Peyer's patch (tissue), 4 donors: ENCODE measurements around the gene RIMBP2.

Source experiments
- CTCF ChIP-seq, 6 experiments: fragments of 450-650 bp in 4 of 6; fragments of 200-600 bp in 2 of 6; sonication (generic) in 1 of 6; IDR thresholded peaks; one replicate each; pipeline ENCODE4 v1.5.1; 2017 to 2019; ENCODE audit warnings: antibody characterized with exemption in 6 of 6, mild to moderate bottlenecking in 3 of 6, moderate library complexity in 1 of 6
- POLR2A ChIP-seq, 2 donors: fragments of 450-650 bp; IDR thresholded peaks; one replicate each; pipeline ENCODE4 v1.5.1; 2017; ENCODE audit warnings: antibody characterized with exemption in 2 of 2, mild to moderate bottlenecking in 2 of 2, moderate library complexity in 2 of 2

GRCh38 chr12:130742716-130743115, 26.6 kb upstream of the RIMBP2 start:
- TF ChIP-seq CTCF (IDR thresholded peaks at IDR 0.05) (no peak), POLR2A (IDR thresholded peaks at IDR 0.05) (no peak)
